ENCODE measurements around the gene RNF138. TPM values are rescaled to one million over a fixed set of nuclear protein-coding genes. Genes with fewer than 3 reads are reported as not detected.
"Not testable (repeated sequence)": the region's sequence is repeated elsewhere in the genome, so short reads cannot be mapped to it uniquely, and the experiment has no call there.

Gene RNF138
- total RNA-seq, 1 experiment from 2014 or later: 26.4 TPM

DNA sequence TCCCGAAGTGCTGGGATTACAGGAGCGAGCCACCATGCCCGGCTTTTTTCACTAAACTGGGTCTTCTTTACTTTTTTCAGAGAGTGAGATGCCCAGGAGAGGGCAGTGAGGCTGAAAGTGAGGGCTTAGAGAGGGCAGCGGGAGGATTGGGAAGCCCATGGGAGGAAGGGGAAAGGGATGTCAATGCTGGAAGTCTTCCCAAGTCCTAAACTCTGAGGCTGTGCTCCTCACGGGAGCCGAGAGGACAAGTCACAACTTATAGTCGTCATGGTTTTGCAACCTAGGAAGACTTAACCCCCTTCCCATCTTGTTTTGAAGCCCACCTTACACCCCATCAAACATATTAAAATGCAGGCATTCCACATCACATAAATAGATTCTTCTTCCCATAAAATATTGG, 83.0 kb downstream of the RNF138 start:
- TF ChIP-seq, protein P1, sequence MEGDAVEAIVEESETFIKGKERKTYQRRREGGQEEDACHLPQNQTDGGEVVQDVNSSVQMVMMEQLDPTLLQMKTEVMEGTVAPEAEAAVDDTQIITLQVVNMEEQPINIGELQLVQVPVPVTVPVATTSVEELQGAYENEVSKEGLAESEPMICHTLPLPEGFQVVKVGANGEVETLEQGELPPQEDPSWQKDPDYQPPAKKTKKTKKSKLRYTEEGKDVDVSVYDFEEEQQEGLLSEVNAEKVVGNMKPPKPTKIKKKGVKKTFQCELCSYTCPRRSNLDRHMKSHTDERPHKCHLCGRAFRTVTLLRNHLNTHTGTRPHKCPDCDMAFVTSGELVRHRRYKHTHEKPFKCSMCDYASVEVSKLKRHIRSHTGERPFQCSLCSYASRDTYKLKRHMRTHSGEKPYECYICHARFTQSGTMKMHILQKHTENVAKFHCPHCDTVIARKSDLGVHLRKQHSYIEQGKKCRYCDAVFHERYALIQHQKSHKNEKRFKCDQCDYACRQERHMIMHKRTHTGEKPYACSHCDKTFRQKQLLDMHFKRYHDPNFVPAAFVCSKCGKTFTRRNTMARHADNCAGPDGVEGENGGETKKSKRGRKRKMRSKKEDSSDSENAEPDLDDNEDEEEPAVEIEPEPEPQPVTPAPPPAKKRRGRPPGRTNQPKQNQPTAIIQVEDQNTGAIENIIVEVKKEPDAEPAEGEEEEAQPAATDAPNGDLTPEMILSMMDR (IDR thresholded peaks at IDR 0.05; ENCODE audit: insufficient read depth in 1 of 2, low read depth in 1 of 2, low read length in 1 of 2, severe bottlenecking in 1 of 2, unreplicated experiment in 1 of 2): no peak
- no TSS peak for BruUV-seq (replicated peaks)
- no peak overlapping the region for H3K27ac Mint-ChIP-seq (ENCODE audit: unreplicated experiment)
- H3K27me3 Mint-ChIP-seq (ENCODE audit: insufficient read depth, unreplicated experiment): peaks cover 3% of the 10 kb centered on the region
- intact Hi-C loops (cut with micrococcal nuclease; ENCODE audit: unreplicated experiment): no loop called here
- no peaks in the 10 kb centered on the region for H3K9me3 ChIP-seq
- ChIA-PET CTCF (no interaction called here), POLR2A (no interaction called here)
- H3K4me1 Mint-ChIP-seq (ENCODE audit: low read depth, unreplicated experiment): no peaks in the 10 kb centered on the region
- no peak overlapping the region for H3K4me3 ChIP-seq (ENCODE audit: low read depth, low read length)
- no peaks in the 10 kb centered on the region for H3K36me3 Mint-ChIP-seq (ENCODE audit: insufficient read depth, unreplicated experiment)
- no peaks in the 10 kb centered on the region for H3K27me3 ChIP-seq (replicated peaks; ENCODE audit: control insufficient read depth, insufficient read depth, low read length)
- H3K4me3 Mint-ChIP-seq (ENCODE audit: unreplicated experiment): no peak overlapping the region
- no peaks in the 10 kb centered on the region for H3K4me1 ChIP-seq
- no peak for DNase-seq
- no peaks in the 10 kb centered on the region for H3K9me3 Mint-ChIP-seq (ENCODE audit: unreplicated experiment)
- H3K36me3 ChIP-seq (ENCODE audit: control insufficient read depth, insufficient read depth, low read length): no peaks in the 10 kb centered on the region

GRCh38 chr18:32175265-32175664, 83.6 kb downstream of the RNF138 start:
- no peak overlapping the region for H3K27ac Mint-ChIP-seq (ENCODE audit: unreplicated experiment)
- intact Hi-C loops (cut with micrococcal nuclease; ENCODE audit: unreplicated experiment): no loop called here
- no peaks in the 10 kb centered on the region for H3K4me1 Mint-ChIP-seq (ENCODE audit: low read depth, unreplicated experiment)
- no peak for DNase-seq
- Histone ChIP-seq H3K4me1 (no peaks in the 10 kb centered on the region), H3K27me3 (replicated peaks; ENCODE audit: control insufficient read depth, insufficient read depth, low read length) (no peaks in the 10 kb centered on the region), H3K4me3 (ENCODE audit: low read depth, low read length) (no peak overlapping the region), H3K36me3 (ENCODE audit: control insufficient read depth, insufficient read depth, low read length) (no peaks in the 10 kb centered on the region), H3K9me3 (no peaks in the 10 kb centered on the region)
- POLR2A ChIA-PET: no interaction called here
- H3K36me3 Mint-ChIP-seq (ENCODE audit: insufficient read depth, unreplicated experiment): no peaks in the 10 kb centered on the region
- TF ChIP-seq, protein P1 (IDR thresholded peaks at IDR 0.05; ENCODE audit: insufficient read depth in 1 of 2, low read depth in 1 of 2, low read length in 1 of 2, severe bottlenecking in 1 of 2, unreplicated experiment in 1 of 2): no peak
- no TSS peak for BruUV-seq (replicated peaks)
- CTCF ChIA-PET: no interaction called here
- no peaks in the 10 kb centered on the region for H3K9me3 Mint-ChIP-seq (ENCODE audit: unreplicated experiment)
- no peak overlapping the region for H3K4me3 Mint-ChIP-seq (ENCODE audit: unreplicated experiment)
- peaks cover 3% of the 10 kb centered on the region for H3K27me3 Mint-ChIP-seq (ENCODE audit: insufficient read depth, unreplicated experiment)

GRCh38 chr18:32176745-32177144, 85.1 kb downstream of the RNF138 start:
- H3K4me1 ChIP-seq; H3K9me3 ChIP-seq; H3K27me3 Mint-ChIP-seq (ENCODE audit: insufficient read depth, unreplicated experiment); POLR2A ChIA-PET; DNase-seq; H3K27me3 ChIP-seq (replicated peaks; ENCODE audit: control insufficient read depth, insufficient read depth, low read length); CTCF ChIA-PET; H3K27ac Mint-ChIP-seq (ENCODE audit: unreplicated experiment); intact Hi-C loops (cut with micrococcal nuclease; ENCODE audit: unreplicated experiment); H3K4me1 Mint-ChIP-seq (ENCODE audit: low read depth, unreplicated experiment); H3K36me3 ChIP-seq (ENCODE audit: control insufficient read depth, insufficient read depth, low read length); H3K9me3 Mint-ChIP-seq (ENCODE audit: unreplicated experiment); H3K4me3 Mint-ChIP-seq (ENCODE audit: unreplicated experiment); BruUV-seq (replicated peaks); H3K36me3 Mint-ChIP-seq (ENCODE audit: insufficient read depth, unreplicated experiment); H3K4me3 ChIP-seq (ENCODE audit: low read depth, low read length): not testable (repeated sequence)

- H3K4me3 Mint-ChIP-seq (ENCODE audit: unreplicated experiment): no peak overlapping the region
- POLR2A ChIA-PET: no interaction called here
- H3K36me3 Mint-ChIP-seq (ENCODE audit: insufficient read depth, unreplicated experiment): no peaks in the 10 kb centered on the region
- DNase-seq: no peak
- no peak overlapping the region for H3K4me3 ChIP-seq (ENCODE audit: low read depth, low read length)
- no peaks in the 10 kb centered on the region for H3K4me1 Mint-ChIP-seq (ENCODE audit: low read depth, unreplicated experiment)
- no peaks in the 10 kb centered on the region for H3K9me3 ChIP-seq
- TF ChIP-seq, protein P1 (IDR thresholded peaks at IDR 0.05; ENCODE audit: insufficient read depth in 1 of 2, low read depth in 1 of 2, low read length in 1 of 2, severe bottlenecking in 1 of 2, unreplicated experiment in 1 of 2): no peak
- no peaks in the 10 kb centered on the region for H3K4me1 ChIP-seq
- intact Hi-C loops (cut with micrococcal nuclease; ENCODE audit: unreplicated experiment): no loop called here
- H3K27me3 ChIP-seq (replicated peaks; ENCODE audit: control insufficient read depth, insufficient read depth, low read length): no peaks in the 10 kb centered on the region
- no TSS peak for BruUV-seq (replicated peaks)
- no peaks in the 10 kb centered on the region for H3K27me3 Mint-ChIP-seq (ENCODE audit: insufficient read depth, unreplicated experiment)
- CTCF ChIA-PET: no interaction called here
- H3K36me3 ChIP-seq (ENCODE audit: control insufficient read depth, insufficient read depth, low read length): no peaks in the 10 kb centered on the region
- H3K9me3 Mint-ChIP-seq (ENCODE audit: unreplicated experiment): no peaks in the 10 kb centered on the region
- no peak overlapping the region for H3K27ac Mint-ChIP-seq (ENCODE audit: unreplicated experiment)
These were observed 85.9 kb downstream of the RNF138 start for GRCh38 chr18:32177530-32177929.

Measured in Caco-2 (cell line).